ENCODE measurements around the gene EFCAB7.

EFCAB7 gene

GRCh38 chr1:63522891-63523728 is at the start of gene EFCAB7, which contains the start of gene ITGB3BP:
TSS of gene EFCAB7 (plus strand) at chr1:63523525. CDS start at chr1:63525573, 2,048 bp downstream.
TSS of gene ITGB3BP (minus strand) at chr1:63523225. CDS start at chr1:63523133, 92 bp downstream.
- peak; percentile 83 for DNase-seq

- DNase-seq = no peak
These were observed 47.6 kb upstream of the EFCAB7 start for GRCh38 chr1:63475761-63476160.

GRCh38 chr1:63480057-63480456 is 43.3 kb upstream of the EFCAB7 start:
- DNase-seq = no peak

GRCh38 chr1:63486629-63487028 is 36.7 kb upstream of the EFCAB7 start:
- no peak for DNase-seq

GRCh38 chr1:63487336-63488065 is 35.8 kb upstream of the EFCAB7 start:
- no peak for DNase-seq

- no peak for DNase-seq
These were observed 25.7 kb upstream of the EFCAB7 start for GRCh38 chr1:63497577-63497976.

GRCh38 chr1:63498106-63498505 is 25.2 kb upstream of the EFCAB7 start:
- no peak for DNase-seq

- DNase-seq = no peak
These were observed 22.1 kb upstream of the EFCAB7 start for GRCh38 chr1:63501256-63501655.

GRCh38 chr1:63506782-63507181 is 16.5 kb upstream of the EFCAB7 start:
- no peak for DNase-seq

GRCh38 chr1:63509718-63510117 is 13.6 kb upstream of the EFCAB7 start:
- DNase-seq = no peak

GRCh38 chr1:63512584-63512983 is 10.7 kb upstream of the EFCAB7 start:
- DNase-seq = no peak

- no peak for DNase-seq
These were observed 6.7 kb upstream of the EFCAB7 start for GRCh38 chr1:63516629-63517028.

GRCh38 chr1:63523738-63524137 is 413 bp downstream of the EFCAB7 start:
- no peak for DNase-seq

GRCh38 chr1:63524201-63524600 is 876 bp downstream of the EFCAB7 start:
- no peak for DNase-seq

- DNase-seq = no peak
These were observed 9.4 kb downstream of the EFCAB7 start for GRCh38 chr1:63532727-63533126.

- DNase-seq = no peak
These were observed 10.6 kb downstream of the EFCAB7 start for GRCh38 chr1:63533931-63534330.

- no peak for DNase-seq
These were observed 11.1 kb downstream of the EFCAB7 start for GRCh38 chr1:63534406-63534805.

- DNase-seq = no peak
These were observed 13.7 kb downstream of the EFCAB7 start for GRCh38 chr1:63537006-63537405.

GRCh38 chr1:63537940-63538339 is 14.6 kb downstream of the EFCAB7 start:
- DNase-seq = peak; percentile 18

GRCh38 chr1:63545780-63546179 is 22.5 kb downstream of the EFCAB7 start:
- no peak for DNase-seq

- no peak for DNase-seq
These were observed 24.4 kb downstream of the EFCAB7 start for GRCh38 chr1:63547621-63548294.

GRCh38 chr1:63548303-63548702 is 25.0 kb downstream of the EFCAB7 start:
- no peak for DNase-seq

- DNase-seq = peak; percentile 18
These were observed 25.6 kb downstream of the EFCAB7 start for GRCh38 chr1:63548877-63549276.

GRCh38 chr1:63555480-63555879 is 32.2 kb downstream of the EFCAB7 start:
- DNase-seq = no peak

Measured in CD4-positive, alpha-beta T cell treated with Interleukin-10 for 1 hour (primary cell).